ENCODE measurements around the gene DAB2IP.
A peak's percentile ranks its signal among the peaks of the same experiment; 100 is the strongest.

DAB2IP gene

GRCh38 chr9:121701736-121702261 is 50.4 kb downstream of the DAB2IP start:
- Histone ChIP-seq H3K9me3 (ENCODE audit: control insufficient read depth, insufficient read depth, low read length) (no peaks in the 10 kb centered on the region), H3K36me3 (ENCODE audit: control insufficient read depth, insufficient read depth, low read length) (peaks cover 4% of the 10 kb centered on the region), H3K4me1 (ENCODE audit: control insufficient read depth, insufficient read depth, low read length) (peaks cover 2% of the 10 kb centered on the region), H3K9ac (ENCODE audit: low read depth, low read length) (no peak overlapping the region), H3K4me3 (ENCODE audit: low read depth, low read length) (no peak overlapping the region), H3K27me3 (ENCODE audit: control insufficient read depth, insufficient read depth, low read length) (peaks cover 15% of the 10 kb centered on the region)

- Histone ChIP-seq H3K4me3 (ENCODE audit: low read depth, low read length) (no peak overlapping the region), H3K4me1 (ENCODE audit: control insufficient read depth, insufficient read depth, low read length) (peaks cover 2% of the 10 kb centered on the region), H3K9ac (ENCODE audit: low read depth, low read length) (no peak overlapping the region), H3K36me3 (ENCODE audit: control insufficient read depth, insufficient read depth, low read length) (peaks cover 4% of the 10 kb centered on the region), H3K9me3 (ENCODE audit: control insufficient read depth, insufficient read depth, low read length) (no peaks in the 10 kb centered on the region), H3K27me3 (ENCODE audit: control insufficient read depth, insufficient read depth, low read length) (peaks cover 3% of the 10 kb centered on the region)
These were observed 51.7 kb downstream of the DAB2IP start for GRCh38 chr9:121703014-121703734.

GRCh38 chr9:121704281-121704680 is 52.8 kb downstream of the DAB2IP start:
- Histone ChIP-seq H3K27me3 (ENCODE audit: control insufficient read depth, insufficient read depth, low read length) (no peaks in the 10 kb centered on the region), H3K9ac (ENCODE audit: low read depth, low read length) (no peak overlapping the region), H3K4me3 (ENCODE audit: low read depth, low read length) (no peak overlapping the region), H3K9me3 (ENCODE audit: control insufficient read depth, insufficient read depth, low read length) (no peaks in the 10 kb centered on the region), H3K4me1 (ENCODE audit: control insufficient read depth, insufficient read depth, low read length) (peaks cover 2% of the 10 kb centered on the region), H3K36me3 (ENCODE audit: control insufficient read depth, insufficient read depth, low read length) (peaks cover 4% of the 10 kb centered on the region)

- Histone ChIP-seq H3K4me3 (ENCODE audit: low read depth, low read length) (no peak overlapping the region), H3K4me1 (ENCODE audit: control insufficient read depth, insufficient read depth, low read length) (no peaks in the 10 kb centered on the region), H3K27me3 (ENCODE audit: control insufficient read depth, insufficient read depth, low read length) (no peaks in the 10 kb centered on the region), H3K36me3 (ENCODE audit: control insufficient read depth, insufficient read depth, low read length) (peaks cover 4% of the 10 kb centered on the region), H3K9me3 (ENCODE audit: control insufficient read depth, insufficient read depth, low read length) (no peaks in the 10 kb centered on the region), H3K9ac (ENCODE audit: low read depth, low read length) (no peak overlapping the region)
These were observed 54.8 kb downstream of the DAB2IP start for GRCh38 chr9:121706149-121706750.

GRCh38 chr9:121707477-121708424 is 56.3 kb downstream of the DAB2IP start:
- Histone ChIP-seq H3K36me3 (ENCODE audit: control insufficient read depth, insufficient read depth, low read length) (no peaks in the 10 kb centered on the region), H3K4me3 (ENCODE audit: low read depth, low read length) (no peak overlapping the region), H3K4me1 (ENCODE audit: control insufficient read depth, insufficient read depth, low read length) (no peaks in the 10 kb centered on the region), H3K27me3 (ENCODE audit: control insufficient read depth, insufficient read depth, low read length) (no peaks in the 10 kb centered on the region), H3K9me3 (ENCODE audit: control insufficient read depth, insufficient read depth, low read length) (no peaks in the 10 kb centered on the region), H3K9ac (ENCODE audit: low read depth, low read length) (peak overlapping the region; percentile 14)

- no peaks in the 10 kb centered on the region for H3K9me3 ChIP-seq (ENCODE audit: control insufficient read depth, insufficient read depth, low read length)
- no peak overlapping the region for H3K4me3 ChIP-seq (ENCODE audit: low read depth, low read length)
- H3K36me3 ChIP-seq (ENCODE audit: control insufficient read depth, insufficient read depth, low read length), result no peaks in the 10 kb centered on the region
- H3K4me1 ChIP-seq (ENCODE audit: control insufficient read depth, insufficient read depth, low read length), result no peaks in the 10 kb centered on the region
- H3K27me3 ChIP-seq (ENCODE audit: control insufficient read depth, insufficient read depth, low read length), result no peaks in the 10 kb centered on the region
- H3K9ac ChIP-seq (ENCODE audit: low read depth, low read length), result no peak overlapping the region
These were observed 57.5 kb downstream of the DAB2IP start for GRCh38 chr9:121708768-121709488.

- Histone ChIP-seq H3K9me3 (ENCODE audit: control insufficient read depth, insufficient read depth, low read length) (no peaks in the 10 kb centered on the region), H3K9ac (ENCODE audit: low read depth, low read length) (no peak overlapping the region), H3K36me3 (ENCODE audit: control insufficient read depth, insufficient read depth, low read length) (no peaks in the 10 kb centered on the region), H3K4me3 (ENCODE audit: low read depth, low read length) (no peak overlapping the region), H3K4me1 (ENCODE audit: control insufficient read depth, insufficient read depth, low read length) (no peaks in the 10 kb centered on the region), H3K27me3 (ENCODE audit: control insufficient read depth, insufficient read depth, low read length) (no peaks in the 10 kb centered on the region)
These were observed 58.4 kb downstream of the DAB2IP start for GRCh38 chr9:121709798-121710197.

- Histone ChIP-seq H3K36me3 (ENCODE audit: control insufficient read depth, insufficient read depth, low read length) (no peaks in the 10 kb centered on the region), H3K4me1 (ENCODE audit: control insufficient read depth, insufficient read depth, low read length) (no peaks in the 10 kb centered on the region)
These were observed 59.8 kb downstream of the DAB2IP start for GRCh38 chr9:121711281-121711680.

GRCh38 chr9:121711797-121712196 is 60.4 kb downstream of the DAB2IP start:
- H3K27me3 ChIP-seq (ENCODE audit: control insufficient read depth, insufficient read depth, low read length), result no peaks in the 10 kb centered on the region
- no peaks in the 10 kb centered on the region for H3K4me1 ChIP-seq (ENCODE audit: control insufficient read depth, insufficient read depth, low read length)
- H3K4me3 ChIP-seq (ENCODE audit: low read depth, low read length), result no peak overlapping the region
- H3K36me3 ChIP-seq (ENCODE audit: control insufficient read depth, insufficient read depth, low read length), result no peaks in the 10 kb centered on the region
- no peak overlapping the region for H3K9ac ChIP-seq (ENCODE audit: low read depth, low read length)
- no peaks in the 10 kb centered on the region for H3K9me3 ChIP-seq (ENCODE audit: control insufficient read depth, insufficient read depth, low read length)

More at GRCh38 chr9:121711281-121711680, 59.8 kb downstream of the DAB2IP start:
- Histone ChIP-seq H3K9ac (ENCODE audit: low read depth, low read length) (no peak overlapping the region), H3K4me3 (ENCODE audit: low read depth, low read length) (no peak overlapping the region), H3K27me3 (ENCODE audit: control insufficient read depth, insufficient read depth, low read length) (no peaks in the 10 kb centered on the region), H3K9me3 (ENCODE audit: control insufficient read depth, insufficient read depth, low read length) (no peaks in the 10 kb centered on the region)

- Histone ChIP-seq H3K4me3 (ENCODE audit: low read depth, low read length) (no peak overlapping the region), H3K9me3 (ENCODE audit: control insufficient read depth, insufficient read depth, low read length) (no peaks in the 10 kb centered on the region), H3K27me3 (ENCODE audit: control insufficient read depth, insufficient read depth, low read length) (no peaks in the 10 kb centered on the region)
These were observed 62.1 kb downstream of the DAB2IP start for GRCh38 chr9:121713400-121714070.

More at GRCh38 chr9:121713400-121714070, 62.1 kb downstream of the DAB2IP start:
- Histone ChIP-seq H3K4me1 (ENCODE audit: control insufficient read depth, insufficient read depth, low read length) (peaks cover 2% of the 10 kb centered on the region), H3K36me3 (ENCODE audit: control insufficient read depth, insufficient read depth, low read length) (no peaks in the 10 kb centered on the region), H3K9ac (ENCODE audit: low read depth, low read length) (no peak overlapping the region)
